Measurements from ENCODE around the gene RC3H2.

Gene RC3H2

GRCh38 chr9:122949696-122950095 is 44.5 kb upstream of the RC3H2 start:
- no peak for TF ChIP-seq REST (IDR thresholded peaks at IDR 0.05; ENCODE audit: low read depth)
- no peak for TF ChIP-seq TEAD4 (IDR thresholded peaks at IDR 0.05)
- TF ChIP-seq USF1 (IDR thresholded peaks at IDR 0.05) = no peak
- TF ChIP-seq EGR1 (IDR thresholded peaks at IDR 0.05) = no peak
- TF ChIP-seq RAD21 (IDR thresholded peaks at IDR 0.05; ENCODE audit: low read depth) = no peak
- TF ChIP-seq CEBPB (IDR thresholded peaks at IDR 0.05) = no peak
- TF ChIP-seq MAX (IDR thresholded peaks at IDR 0.05) = no peak
- TF ChIP-seq YY1 (IDR thresholded peaks at IDR 0.05; ENCODE audit: low read depth) = no peak
- no peak for TF ChIP-seq NFIC (IDR thresholded peaks at IDR 0.05)
- TF ChIP-seq CREB1 (IDR thresholded peaks at IDR 0.05; ENCODE audit: low read depth) = no peak
- no peak for TF ChIP-seq ZBTB7A (IDR thresholded peaks at IDR 0.05; ENCODE audit: low read depth)
- TF ChIP-seq TAF1 (IDR thresholded peaks at IDR 0.05; ENCODE audit: low read depth) = no peak
- TF ChIP-seq FOXM1 (IDR thresholded peaks at IDR 0.05; ENCODE audit: borderline replicate concordance, low read depth) = no peak
- no peak for TF ChIP-seq EP300 (IDR thresholded peaks at IDR 0.05; ENCODE audit: borderline replicate concordance)
- TF ChIP-seq TCF12 (IDR thresholded peaks at IDR 0.05; ENCODE audit: low read depth) = no peak

GRCh38 chr9:122948313-122948712 is 43.2 kb upstream of the RC3H2 start:
- TF ChIP-seq CEBPB (IDR thresholded peaks at IDR 0.05) (no peak), EGR1 (IDR thresholded peaks at IDR 0.05) (no peak), YY1 (IDR thresholded peaks at IDR 0.05; ENCODE audit: low read depth) (no peak), NFIC (IDR thresholded peaks at IDR 0.05) (no peak), TCF12 (IDR thresholded peaks at IDR 0.05; ENCODE audit: low read depth) (no peak), EP300 (IDR thresholded peaks at IDR 0.05; ENCODE audit: borderline replicate concordance) (no peak), TEAD4 (IDR thresholded peaks at IDR 0.05) (no peak), TAF1 (IDR thresholded peaks at IDR 0.05; ENCODE audit: low read depth) (no peak)

- TF ChIP-seq REST (IDR thresholded peaks at IDR 0.05; ENCODE audit: low read depth) (no peak), CEBPB (IDR thresholded peaks at IDR 0.05) (no peak), EGR1 (IDR thresholded peaks at IDR 0.05) (no peak), EP300 (IDR thresholded peaks at IDR 0.05; ENCODE audit: borderline replicate concordance) (no peak), ZBTB7A (IDR thresholded peaks at IDR 0.05; ENCODE audit: low read depth) (no peak), TAF1 (IDR thresholded peaks at IDR 0.05; ENCODE audit: low read depth) (no peak), RAD21 (IDR thresholded peaks at IDR 0.05; ENCODE audit: low read depth) (no peak), NFIC (IDR thresholded peaks at IDR 0.05) (no peak), YY1 (IDR thresholded peaks at IDR 0.05; ENCODE audit: low read depth) (no peak), MAX (IDR thresholded peaks at IDR 0.05) (no peak), FOXM1 (IDR thresholded peaks at IDR 0.05; ENCODE audit: borderline replicate concordance, low read depth) (no peak), TCF12 (IDR thresholded peaks at IDR 0.05; ENCODE audit: low read depth) (no peak)
Measured at GRCh38 chr9:122946461-122947005, 41.4 kb upstream of the RC3H2 start.

- TF ChIP-seq CEBPB (IDR thresholded peaks at IDR 0.05) (no peak), EGR1 (IDR thresholded peaks at IDR 0.05) (no peak), TEAD4 (IDR thresholded peaks at IDR 0.05) (no peak), RAD21 (IDR thresholded peaks at IDR 0.05; ENCODE audit: low read depth) (no peak), TCF12 (IDR thresholded peaks at IDR 0.05; ENCODE audit: low read depth) (no peak), REST (IDR thresholded peaks at IDR 0.05; ENCODE audit: low read depth) (no peak), ZBTB7A (IDR thresholded peaks at IDR 0.05; ENCODE audit: low read depth) (no peak), NFIC (IDR thresholded peaks at IDR 0.05) (no peak), EP300 (IDR thresholded peaks at IDR 0.05; ENCODE audit: borderline replicate concordance) (no peak), FOXM1 (IDR thresholded peaks at IDR 0.05; ENCODE audit: borderline replicate concordance, low read depth) (no peak), USF1 (IDR thresholded peaks at IDR 0.05) (no peak), YY1 (IDR thresholded peaks at IDR 0.05; ENCODE audit: low read depth) (no peak), CREB1 (IDR thresholded peaks at IDR 0.05; ENCODE audit: low read depth) (no peak), TAF1 (IDR thresholded peaks at IDR 0.05; ENCODE audit: low read depth) (no peak), MAX (IDR thresholded peaks at IDR 0.05) (no peak)
Measured at GRCh38 chr9:122944960-122945888, 40.1 kb upstream of the RC3H2 start.
